Measurements from ENCODE around the gene STAM.

STAM gene

GRCh38 chr10:17733620-17734019, 89.7 kb downstream of the STAM start:
- DNase-seq = no peak

- DNase-seq = no peak
These were observed 90.6 kb downstream of the STAM start for GRCh38 chr10:17734432-17735080.

- peak; percentile 18 to 32 (median 24) for DNase-seq
These were observed 91.4 kb downstream of the STAM start for GRCh38 chr10:17735166-17735941.

GRCh38 chr10:17736223-17736622, 92.3 kb downstream of the STAM start:
- no peak for DNase-seq

GRCh38 chr10:17737027-17737965, 93.3 kb downstream of the STAM start:
- peak; percentile 35 to 84 (median 59) for DNase-seq

- DNase-seq = no peak
These were observed 96.7 kb downstream of the STAM start for GRCh38 chr10:17740668-17741067.

- peak; percentile 63 to 81 (median 74) for DNase-seq
These were observed 99.0 kb downstream of the STAM start for GRCh38 chr10:17742918-17743317.

DNA sequence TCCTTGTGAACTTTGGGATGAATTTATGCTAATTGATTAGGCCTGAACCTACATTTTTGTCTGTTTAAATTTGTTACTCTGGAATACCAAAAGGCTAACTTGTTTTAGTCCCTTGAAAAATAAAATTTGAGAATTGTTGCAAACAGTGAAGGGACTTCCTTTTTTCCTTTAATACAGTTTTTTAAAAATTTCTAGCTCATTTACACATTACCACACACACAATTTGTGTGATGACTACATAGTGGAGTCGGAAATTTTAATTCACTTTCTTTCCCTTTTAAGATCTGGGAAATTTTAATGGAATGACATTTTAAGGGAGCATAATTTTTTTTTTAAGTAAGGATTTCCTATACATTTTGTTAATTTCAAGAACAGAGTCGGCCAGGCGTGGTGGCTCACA, 99.5 kb downstream of the STAM start:
- DNase-seq = peak in 1 of 4 experiments; percentile 36

- DNase-seq = peak in 3 of 4 experiments; percentile 28 to 50 (median 37)
These were observed 100.5 kb downstream of the STAM start for GRCh38 chr10:17744341-17744861.

- no peak for DNase-seq
These were observed 104.1 kb downstream of the STAM start for GRCh38 chr10:17747883-17748550.

- DNase-seq = no peak
These were observed 105.9 kb downstream of the STAM start for GRCh38 chr10:17749890-17750289.

DNA sequence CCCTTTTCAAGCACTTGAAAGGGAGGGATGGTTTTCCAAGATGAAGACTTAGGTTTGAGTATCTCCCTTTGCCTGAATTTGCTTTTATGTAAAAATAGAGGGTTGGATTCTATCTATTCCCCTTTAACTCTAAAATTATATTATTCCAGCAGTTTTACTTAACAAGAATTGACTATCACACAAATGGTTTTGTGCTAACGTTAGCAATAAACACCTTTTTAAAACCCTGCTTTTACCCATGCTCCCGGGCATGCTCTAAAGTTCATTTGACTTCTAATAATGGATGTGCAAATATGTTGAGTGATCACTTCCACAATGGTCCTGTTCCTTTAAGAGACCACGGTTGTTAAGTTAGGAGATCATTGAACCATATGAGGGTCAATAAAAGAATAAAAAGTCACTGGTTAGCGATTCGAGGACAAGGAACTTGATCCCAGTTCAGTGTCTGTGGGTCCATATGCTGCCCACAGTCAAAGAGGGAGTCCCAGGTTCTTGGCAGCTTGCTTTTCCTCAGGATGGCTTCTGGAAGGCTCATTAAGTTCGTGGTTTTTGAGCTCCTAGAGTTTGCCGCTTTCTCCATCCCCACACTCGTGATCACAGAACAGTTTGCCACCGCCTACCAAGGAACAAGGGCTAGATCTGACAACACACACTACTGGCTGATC, 108.0 kb downstream of the STAM start, which contains the start of gene TMEM236:
Gene TMEM236 (plus strand): TSS at position 421 of the 665 bp plus-strand sequence. CDS start 95 bp downstream, at position 516.
- no peak for DNase-seq

DNA sequence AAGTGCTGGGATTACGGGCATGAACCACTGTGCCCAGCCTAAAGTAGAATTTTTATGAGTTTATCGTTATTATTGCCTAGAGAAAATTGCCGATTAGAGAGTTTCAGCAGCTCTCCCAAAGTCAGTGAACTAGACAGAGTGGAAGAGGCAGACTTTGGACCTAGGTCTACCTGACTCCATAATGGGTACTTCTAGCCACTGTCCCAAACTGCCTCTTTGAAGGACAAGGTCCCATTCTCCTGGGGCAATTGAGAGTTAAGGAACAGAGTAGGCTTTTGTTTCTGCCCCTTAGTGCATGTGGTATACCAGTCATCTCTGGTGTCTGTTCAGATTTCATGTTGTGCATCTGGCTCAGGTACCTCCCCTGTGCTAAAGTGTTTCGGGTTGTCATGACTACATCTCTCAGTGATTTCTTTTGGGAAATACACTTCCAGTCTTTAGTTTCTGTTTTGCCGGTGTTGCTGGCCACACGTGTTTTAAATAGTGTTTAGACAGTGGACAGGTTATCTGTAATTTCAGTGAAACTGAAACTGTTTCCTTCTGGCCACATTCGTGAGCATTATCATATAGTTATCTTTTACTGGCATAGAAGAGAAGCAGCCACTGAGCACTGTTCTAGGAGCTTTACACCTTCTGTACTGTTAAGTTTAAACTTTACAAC, 112.7 kb downstream of the STAM start:
- DNase-seq = no peak

- DNase-seq = no peak
These were observed 114.2 kb downstream of the STAM start for GRCh38 chr10:17758200-17758599.

DNA sequence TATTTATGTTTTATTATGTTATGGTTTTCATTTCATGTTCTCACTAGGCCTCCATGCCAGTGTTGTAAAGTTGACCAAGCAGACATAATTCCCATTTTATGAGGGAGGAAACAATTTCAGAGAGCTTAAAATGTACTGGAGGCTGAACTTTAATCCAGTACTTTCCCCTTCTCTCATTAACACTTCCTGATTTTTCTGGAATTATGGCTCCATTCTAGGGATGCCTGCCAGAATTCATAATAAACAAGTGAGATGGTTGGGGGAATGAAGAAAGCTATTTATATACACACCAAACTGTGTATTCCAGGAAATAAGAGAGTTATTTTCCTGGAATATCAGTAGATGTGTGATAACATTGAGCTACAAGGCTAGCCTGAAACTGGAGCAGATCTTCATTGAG, 114.9 kb downstream of the STAM start:
- no peak for DNase-seq

DNA sequence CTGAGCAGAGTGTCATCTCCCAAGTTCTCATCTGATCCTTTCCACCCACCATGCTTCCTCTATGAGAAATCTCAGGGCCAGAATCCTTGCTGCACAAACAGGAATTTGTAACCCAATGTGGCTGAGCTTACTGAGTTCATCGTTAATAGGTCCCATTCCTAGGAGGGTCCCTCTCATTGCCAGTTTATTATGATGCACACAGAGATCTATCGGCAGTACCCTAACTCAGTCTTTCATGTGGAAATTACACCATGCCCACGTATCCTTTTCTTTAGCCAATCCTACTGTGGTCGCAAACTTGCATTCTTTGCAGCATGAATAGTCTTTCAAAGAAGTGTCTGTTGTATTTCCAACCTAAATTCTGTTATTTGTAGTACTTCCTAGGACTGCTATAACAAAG, 120.2 kb downstream of the STAM start:
- no peak for DNase-seq

- DNase-seq = no peak
These were observed 121.7 kb downstream of the STAM start for GRCh38 chr10:17765602-17766001.
